Tibial nerve (tissue), 4 donors: ENCODE results near the gene CIZ1. TPM values are rescaled to one million over a fixed set of nuclear protein-coding genes. Genes with fewer than 3 reads are reported as not detected.
"Not testable (repeated sequence)": the region's sequence is repeated elsewhere in the genome, so short reads cannot be mapped to it uniquely, and the experiment has no call there.

Source experiments
- DNase-seq, 2 donors: peaks; one replicate each; pipeline ENCODE4 v3.0.0-alpha.2; 2019; ENCODE audit warnings: low spot score in 2 of 2
- H3K27ac ChIP-seq, 4 donors: fragments of 200-600 bp; sonication (generic) in 3 of 4; one replicate each; pipeline ENCODE4 v1.5.1; 2017 to 2019; ENCODE audit warnings: mild to moderate bottlenecking in 1 of 4
- H3K27me3 ChIP-seq, 2 donors: fragments of 200-600 bp; sonication (generic) in 1 of 2; one replicate each; pipeline versions ENCODE4 v1.5.1 to v1.6.0; 2017 to 2019
- H3K36me3 ChIP-seq, 3 donors: fragments of 200-600 bp; sonication (generic); one replicate each; pipeline ENCODE4 v1.5.1; 2018 to 2019
- H3K4me1 ChIP-seq, 4 donors: fragments of 200-600 bp; sonication (generic) in 3 of 4; one replicate each; pipeline ENCODE4 v1.5.1; 2017 to 2019
- H3K4me3 ChIP-seq, 4 donors: fragments of 200-600 bp; sonication (generic) in 3 of 4; one replicate each; pipeline ENCODE4 v1.5.1; 2017 to 2019; ENCODE audit warnings: mild to moderate bottlenecking in 1 of 4, moderate library complexity in 1 of 4
- H3K9me3 ChIP-seq, 4 donors: fragments of 200-600 bp; sonication (generic) in 3 of 4; one replicate each; pipeline ENCODE4 v1.5.1; 2017 to 2019
- CTCF ChIP-seq, 5 experiments: fragments of 200-600 bp in 3 of 5; fragments of 450-650 bp in 2 of 5; sonication (generic) in 3 of 5; IDR thresholded peaks; one replicate each; pipeline ENCODE4 v1.5.1; 2016 to 2019; ENCODE audit warnings: antibody characterized with exemption in 5 of 5, mild to moderate bottlenecking in 3 of 5, moderate library complexity in 2 of 5
- EP300 ChIP-seq, 2 donors: sonication (generic); formaldehyde crosslinking; IDR thresholded peaks; one replicate each; pipeline ENCODE4 v1.6.1; 2017; ENCODE audit warnings: antibody characterized with exemption in 2 of 2, mild to moderate bottlenecking in 1 of 2
- POLR2A ChIP-seq, 2 donors: fragments of 450-650 bp; IDR thresholded peaks; one replicate each; pipeline ENCODE4 v1.6.1; 2017; ENCODE audit warnings: antibody characterized with exemption in 2 of 2, mild to moderate bottlenecking in 2 of 2, moderate library complexity in 2 of 2
- WGBS, 2 donors: methylation state at CpG; one replicate each; pipeline ENCODE4 v1.1.5; 2018; 5-methylcytosine and 5-hydroxymethylcytosine counted together
- total RNA-seq, 4 donors: library from RNA; depleted of rRNA; stranded (reverse); fragments of >200 nt; gene quantifications; one replicate each; pipeline ENCODE4 v1.1.0, GENCODE V29; 2016

Gene CIZ1
- total RNA-seq, 4 donors from 2014 or later, result 59.4 to 99.3 (median 71.4) TPM

DNA sequence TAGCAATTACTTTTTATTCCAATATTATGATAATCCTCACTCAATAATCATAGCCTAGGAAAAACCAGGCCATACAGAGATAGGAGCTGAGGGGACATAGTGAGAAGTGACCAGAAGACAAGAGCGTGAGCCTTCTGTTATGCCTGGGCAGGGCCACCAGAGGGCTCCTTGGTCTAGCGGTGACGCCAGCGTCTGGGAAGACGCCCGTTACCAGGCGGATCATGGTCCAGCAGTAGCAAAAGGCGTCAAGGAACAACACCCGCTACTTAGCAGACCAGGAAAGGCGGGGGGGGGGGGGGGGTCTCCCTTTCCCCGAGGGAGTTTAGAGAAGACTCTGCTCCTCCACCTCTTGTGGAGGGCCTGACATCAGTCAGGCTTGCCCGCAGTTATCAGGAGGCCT lies 9.9 kb downstream of the CIZ1 start:
- not testable (repeated sequence) for H3K27me3 ChIP-seq, H3K9me3 ChIP-seq, H3K4me3 ChIP-seq, H3K27ac ChIP-seq, H3K4me1 ChIP-seq
- peaks cover 13 to 91% (median 34%) of the 10 kb centered on the region in 3 donors for H3K36me3 ChIP-seq
- 13 to 21% methylated on average over 10 to 12 of the region's 12 CpGs for WGBS, 2 donors
- DNase-seq, result peak in 1 of 2 donors; percentile 33
- peak; percentile 36 to 60 (median 48) for TF ChIP-seq CTCF (IDR thresholded peaks at IDR 0.05)

DNA sequence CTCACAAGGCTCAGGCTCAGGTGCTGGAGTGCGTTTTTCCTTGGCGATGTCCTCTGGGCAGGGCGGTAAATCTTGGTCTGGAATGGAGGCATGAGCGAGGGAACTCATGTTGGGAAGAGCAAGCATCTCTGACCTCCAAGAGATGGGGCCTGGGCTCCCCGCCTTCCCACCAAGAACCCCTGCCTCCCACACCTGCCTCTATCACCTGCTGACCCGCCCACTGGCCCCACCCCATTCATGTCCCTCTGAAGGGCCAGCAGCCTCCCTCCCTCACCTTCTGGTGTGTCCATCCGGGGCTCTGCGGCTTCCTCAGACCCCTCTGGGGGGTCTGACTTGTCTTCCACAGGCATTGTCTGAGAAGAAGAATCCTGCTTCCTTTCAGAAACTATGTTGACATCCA lies 10.9 kb downstream of the CIZ1 start:
- no peaks in the 10 kb centered on the region for H3K4me1 ChIP-seq
- no peaks in the 10 kb centered on the region for H3K27me3 ChIP-seq
- no peak for TF ChIP-seq EP300 (IDR thresholded peaks at IDR 0.05)
- no peak for TF ChIP-seq POLR2A (IDR thresholded peaks at IDR 0.05)
- no peak for TF ChIP-seq CTCF (IDR thresholded peaks at IDR 0.05)
- 97 to 98% methylated on average over 8 of the region's 8 CpGs for WGBS, 2 donors
- no peak for DNase-seq
- no peak overlapping the region for H3K4me3 ChIP-seq
- peaks cover 13 to 91% (median 41%) of the 10 kb centered on the region in 3 donors for H3K36me3 ChIP-seq
- no peak overlapping the region for H3K27ac ChIP-seq
- H3K9me3 ChIP-seq, result peaks cover 0 to 7% (median 0%) of the 10 kb centered on the region in 4 donors

DNA sequence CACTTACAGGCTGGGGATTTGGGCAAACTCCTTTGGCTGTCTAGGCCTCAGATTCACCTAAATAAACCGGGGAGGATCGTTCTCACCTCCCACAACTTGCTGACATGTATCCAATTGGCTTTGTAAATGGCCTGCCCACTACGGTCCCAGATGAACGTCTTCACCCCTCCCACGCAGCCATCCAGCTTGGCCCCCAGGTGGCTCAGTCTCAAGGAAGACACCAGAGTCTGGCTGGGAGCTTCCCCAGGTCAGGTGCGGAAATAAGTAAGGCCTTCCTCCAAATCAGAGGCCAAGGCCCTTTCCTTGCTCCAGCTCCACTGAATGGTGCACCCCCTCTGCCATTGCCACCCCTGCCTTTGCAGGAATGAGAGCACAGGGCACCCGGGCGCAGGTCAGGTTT lies 11.4 kb downstream of the CIZ1 start:
- peaks cover 13 to 91% (median 41%) of the 10 kb centered on the region in 3 donors for H3K36me3 ChIP-seq
- WGBS, 2 donors, result 88 to 89% methylated on average over 8 of the region's 8 CpGs

DNA sequence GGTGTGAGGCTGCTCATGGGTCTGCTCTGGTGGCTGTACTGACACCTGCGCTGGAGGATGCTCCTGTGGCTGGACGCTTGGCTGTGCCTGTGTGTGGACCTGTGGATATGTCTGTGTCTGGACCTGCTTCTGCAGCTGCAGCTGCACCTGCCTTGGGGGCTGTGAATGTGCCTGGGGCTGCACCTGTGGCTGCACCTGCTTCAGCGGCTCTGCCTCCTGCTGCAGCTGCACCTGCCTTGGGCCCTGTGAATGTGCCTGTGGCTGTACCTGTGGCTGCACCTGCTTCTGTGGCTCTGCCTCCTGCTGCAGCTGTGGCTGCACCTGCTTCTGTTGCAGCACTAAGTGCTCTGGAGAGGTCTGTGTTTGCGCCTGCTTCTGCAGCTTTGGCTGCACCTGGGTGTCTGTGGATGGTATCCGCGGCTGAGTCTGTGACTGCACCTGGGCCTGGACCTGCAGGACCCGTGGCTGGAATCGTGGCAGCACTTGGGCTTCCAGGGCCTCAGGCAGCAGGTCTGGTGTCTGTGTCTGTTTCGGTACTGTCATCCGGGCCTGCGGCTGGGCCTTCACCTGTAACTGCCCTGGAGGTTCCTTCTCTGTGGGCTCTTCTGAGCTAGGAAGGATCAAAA lies 12.5 kb downstream of the CIZ1 start:
- H3K36me3 ChIP-seq, result peaks cover 13 to 91% (median 41%) of the 10 kb centered on the region in 3 donors
- DNase-seq, result no peak
- no peaks in the 10 kb centered on the region for H3K4me1 ChIP-seq
- peaks cover 0 to 7% (median 0%) of the 10 kb centered on the region in 4 donors for H3K9me3 ChIP-seq
- no peak overlapping the region for H3K27ac ChIP-seq
- no peak for TF ChIP-seq CTCF (IDR thresholded peaks at IDR 0.05)
- no peak for TF ChIP-seq EP300 (IDR thresholded peaks at IDR 0.05)
- H3K4me3 ChIP-seq, result no peak overlapping the region
- WGBS, 2 donors, result 95 to 98% methylated on average over 9 to 10 of the region's 11 CpGs
- H3K27me3 ChIP-seq, result no peaks in the 10 kb centered on the region

More for the DNA sequence above, 11.4 kb downstream of the CIZ1 start:
- Histone ChIP-seq H3K4me1 (no peaks in the 10 kb centered on the region), H3K27ac (no peak overlapping the region), H3K4me3 (no peak overlapping the region), H3K9me3 (peaks cover 0 to 7% (median 0%) of the 10 kb centered on the region in 4 donors), H3K27me3 (no peaks in the 10 kb centered on the region)
- DNase-seq, result no peak
- no peak for TF ChIP-seq CTCF (IDR thresholded peaks at IDR 0.05)
- no peak for TF ChIP-seq POLR2A (IDR thresholded peaks at IDR 0.05)
- no peak for TF ChIP-seq EP300 (IDR thresholded peaks at IDR 0.05)

DNA sequence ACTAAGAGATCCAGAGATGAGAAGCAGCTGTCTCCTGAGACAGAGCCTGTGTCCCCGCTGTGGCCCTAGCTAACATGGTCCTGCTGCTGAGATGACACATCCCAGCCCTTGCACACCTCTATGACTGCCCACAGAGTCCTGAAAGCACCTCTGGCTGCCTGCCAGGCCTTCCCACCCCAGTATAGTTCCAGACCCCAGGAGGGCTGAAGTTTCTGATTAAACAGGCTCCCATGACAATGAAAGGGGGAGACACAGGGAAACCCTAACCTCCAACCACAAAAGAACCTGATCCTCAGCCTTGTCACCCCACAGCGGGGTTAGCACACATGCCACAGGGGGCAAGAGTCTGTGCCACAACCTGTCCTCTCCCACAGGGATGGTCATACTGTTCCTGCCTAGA lies 15.6 kb downstream of the CIZ1 start:
- Histone ChIP-seq H3K4me1 (no peaks in the 10 kb centered on the region), H3K36me3 (peaks cover 13 to 100% (median 33%) of the 10 kb centered on the region in 3 donors), H3K27me3 (no peaks in the 10 kb centered on the region), H3K27ac (no peak overlapping the region), H3K9me3 (peaks cover 0 to 7% (median 0%) of the 10 kb centered on the region in 4 donors), H3K4me3 (no peak overlapping the region)
- no peak for DNase-seq
- TF ChIP-seq CTCF (IDR thresholded peaks at IDR 0.05) (no peak), EP300 (IDR thresholded peaks at IDR 0.05) (no peak), POLR2A (IDR thresholded peaks at IDR 0.05) (no peak)
- 96 to 100% methylated on average over 2 of the region's 2 CpGs for WGBS, 2 donors
